GM23338 (cell line): ENCODE measurements around the gene ELMO2. TPM values are rescaled to one million over a fixed set of nuclear protein-coding genes. Genes with fewer than 3 reads are reported as not detected.

ENCODE experiments used
- ATAC-seq: fragments of 200-7000 bp; cut with Tn5 transposase; 3 replicates; pipeline ENCODE4 v1.9.1; 2020
- DNase-seq: peaks from one replicate; pipeline ENCODE4 v3.0.0-alpha.2; 2015; ENCODE audit warnings: low spot score
- H2AFZ ChIP-seq: fragments of 200-600 bp; sonication (generic); 2 replicates; pipeline ENCODE4 v1.8.0; 2016; ENCODE audit warnings: antibody characterized with exemption, mild to moderate bottlenecking, moderate library complexity
- H3F3A ChIP-seq: fragments of 200-600 bp; sonication (generic); replicated peaks from 2 replicates; pipeline ENCODE4 v1.8.0; 2017; ENCODE audit warnings: antibody characterized with exemption, mixed run types, low read depth
- H3K27ac ChIP-seq: fragments of 200-600 bp; sonication (generic); 2 replicates; pipeline ENCODE4 v1.6.1; 2016; ENCODE audit warnings: low read depth
- H3K27me3 ChIP-seq: fragments of 200-600 bp; sonication (generic); 2 replicates; pipeline ENCODE4 v1.8.0; 2016; ENCODE audit warnings: mild to moderate bottlenecking, mixed run types, moderate library complexity; ENCODE audit not compliant: insufficient read depth
- H3K36me3 ChIP-seq: fragments of 200-600 bp; sonication (generic); 2 replicates; pipeline ENCODE4 v1.8.0; 2016; ENCODE audit warnings: mild to moderate bottlenecking; ENCODE audit not compliant: insufficient read depth
- H3K4me1 ChIP-seq: fragments of 200-600 bp; sonication (generic); 2 replicates; pipeline ENCODE4 v1.8.0; 2016; ENCODE audit warnings: mild to moderate bottlenecking, moderate library complexity; ENCODE audit not compliant: insufficient read depth
- H3K4me2 ChIP-seq: fragments of 200-600 bp; sonication (generic); 2 replicates; pipeline ENCODE4 v1.7.1; 2017; ENCODE audit warnings: mixed run types
- H3K4me3 ChIP-seq: fragments of 200-600 bp; sonication (generic); 2 replicates; pipeline ENCODE4 v1.6.1; 2016; ENCODE audit warnings: mixed run types
- H3K79me2 ChIP-seq: fragments of 200-600 bp; sonication (generic); replicated peaks from 2 replicates; pipeline ENCODE4 v1.8.0; 2017; ENCODE audit warnings: mild to moderate bottlenecking; ENCODE audit not compliant: insufficient read depth
- H3K9me2 ChIP-seq: fragments of 200-600 bp; sonication (generic); 2 replicates; pipeline ENCODE4 v1.8.0; 2017; ENCODE audit not compliant: insufficient read depth
- H4K20me1 ChIP-seq: fragments of 200-600 bp; sonication (generic); replicated peaks from 2 replicates; pipeline ENCODE4 v1.8.0; 2017; ENCODE audit warnings: mild to moderate bottlenecking; ENCODE audit not compliant: insufficient read depth
- H3K27ac Mint-ChIP-seq: 2 replicates; pipeline ENCODE4 v1.8.0; 2020; ENCODE audit warnings: inconsistent platforms, mild to moderate bottlenecking, moderate library complexity, mixed read lengths
- H3K27me3 Mint-ChIP-seq: 3 replicates; pipeline ENCODE4 v1.8.0; 2022; ENCODE audit warnings: low read depth, mild to moderate bottlenecking, moderate library complexity, mixed read lengths, inconsistent platforms; ENCODE audit not compliant: insufficient read depth, poor library complexity
- H3K36me3 Mint-ChIP-seq: 3 replicates; pipeline ENCODE4 v1.8.0; 2021; ENCODE audit warnings: low read depth, mild to moderate bottlenecking, inconsistent platforms, moderate library complexity, mixed read lengths
- H3K4me1 Mint-ChIP-seq: 3 replicates; pipeline ENCODE4 v1.8.0; 2020; ENCODE audit warnings: mild to moderate bottlenecking, inconsistent platforms, mixed read lengths
- H3K4me3 Mint-ChIP-seq: 3 replicates; pipeline ENCODE4 v1.8.0; 2021; ENCODE audit warnings: moderate library complexity, mild to moderate bottlenecking, inconsistent platforms, mixed read lengths
- H3K9me3 Mint-ChIP-seq: 3 replicates; pipeline ENCODE4 v1.8.0; 2020; ENCODE audit warnings: moderate library complexity, mild to moderate bottlenecking, inconsistent platforms, mixed read lengths
- NANOG ChIP-seq: IDR thresholded peaks from 2 replicates; pipeline ENCODE4 v1.6.1; 2016; ENCODE audit warnings: antibody characterized with exemption, borderline replicate concordance
- ZNF114 ChIP-seq: fragments of 250-450 bp; sonication (Bioruptor Pico); IDR thresholded peaks from 2 replicates; pipeline ENCODE4 v1.5.0; 2020; ENCODE audit warnings: mild to moderate bottlenecking, moderate library complexity
- ZNF462 ChIP-seq: fragments of 250-450 bp; sonication (Bioruptor Pico); IDR thresholded peaks from 2 replicates; pipeline ENCODE4 v1.5.0; 2020; ENCODE audit warnings: mild to moderate bottlenecking, moderate library complexity
- polyA plus RNA-seq: library from polyadenylated mRNA; unstranded; fragments of >200 nt; fragmentation: Nextera tagmentation; extraction: Ambion mirVana; gene quantifications from 2 replicates; pipeline ENCODE4 v1.2.1, GENCODE V29; 2016
- total RNA-seq: library from RNA; depleted of rRNA; stranded (reverse); fragments of >200 nt; shearing (Covaris generic); gene quantifications from 2 replicates; pipeline ENCODE4 v1.2.3, GENCODE V29; 2014
- TF ChIP-seq, protein P1 (sequence below): IDR thresholded peaks from 2 replicates; pipeline ENCODE4 v1.6.1; 2016; ENCODE audit warnings: antibody characterized with exemption

The ELMO2 gene
- total and polyA plus RNA-seq, 2 experiments from 2014 or later: 15.1 to 44.1 TPM

GRCh38 chr20:46341074-46342009 is 65.1 kb downstream of the ELMO2 start:
- H3K27me3 Mint-ChIP-seq: peaks cover 12% of the 10 kb centered on the region
- H3K4me1 ChIP-seq: no peaks in the 10 kb centered on the region
- no peaks in the 10 kb centered on the region for H3K36me3 Mint-ChIP-seq
- ATAC-seq (no peak), DNase-seq (no peak)
- peaks cover 9% of the 10 kb centered on the region; the same call in 1 of the 2 replicates for H3K27me3 ChIP-seq
- peaks cover 19% of the 10 kb centered on the region for H3K4me1 Mint-ChIP-seq
- TF ChIP-seq NANOG (no peak), ZNF114 (CRISPR knock-in tag) (no peak), ZNF462 (CRISPR knock-in tag) (no peak)
- TF ChIP-seq, protein P1, sequence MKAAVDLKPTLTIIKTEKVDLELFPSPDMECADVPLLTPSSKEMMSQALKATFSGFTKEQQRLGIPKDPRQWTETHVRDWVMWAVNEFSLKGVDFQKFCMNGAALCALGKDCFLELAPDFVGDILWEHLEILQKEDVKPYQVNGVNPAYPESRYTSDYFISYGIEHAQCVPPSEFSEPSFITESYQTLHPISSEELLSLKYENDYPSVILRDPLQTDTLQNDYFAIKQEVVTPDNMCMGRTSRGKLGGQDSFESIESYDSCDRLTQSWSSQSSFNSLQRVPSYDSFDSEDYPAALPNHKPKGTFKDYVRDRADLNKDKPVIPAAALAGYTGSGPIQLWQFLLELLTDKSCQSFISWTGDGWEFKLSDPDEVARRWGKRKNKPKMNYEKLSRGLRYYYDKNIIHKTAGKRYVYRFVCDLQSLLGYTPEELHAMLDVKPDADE: no peak
- no peak overlapping the region for H3K27ac Mint-ChIP-seq
- no peak overlapping the region for H3K27ac ChIP-seq
- no peaks in the 10 kb centered on the region for H3K36me3 ChIP-seq
- no peaks in the 10 kb centered on the region; the same call in 1 of the 2 replicates for H4K20me1 ChIP-seq
- no peak overlapping the region for H3K4me2 ChIP-seq
- H2AFZ ChIP-seq: no peak overlapping the region
- H3K4me3 ChIP-seq: no peak overlapping the region
- H3F3A ChIP-seq: 0 out of 2 replicates have a peak, but pooled peaks cover 2% of the 10 kb centered on the region
- no peak overlapping the region for H3K4me3 Mint-ChIP-seq
- H3K9me2 ChIP-seq: no peaks in the 10 kb centered on the region
- no peaks in the 10 kb centered on the region for H3K9me3 Mint-ChIP-seq
- H3K79me2 ChIP-seq: no peaks in the 10 kb centered on the region
